ENCODE data around the gene ATRNL1. TPM values are rescaled to one million over a fixed set of nuclear protein-coding genes. Genes with fewer than 3 reads are reported as not detected.
"Not testable (repeated sequence)": the region's sequence is repeated elsewhere in the genome, so short reads cannot be mapped to it uniquely, and the experiment has no call there.

ATRNL1 gene
- total RNA-seq, 2 donors from 2014 or later, result 5.1 to 22.9 TPM

- Histone ChIP-seq H3K36me3 (no peaks in the 10 kb centered on the region), H3K27me3 (replicated peaks; ENCODE audit: insufficient read depth) (no peaks in the 10 kb centered on the region), H3K27ac (no peak overlapping the region), H3K4me1 (replicated peaks) (no peaks in the 10 kb centered on the region), H3K4me3 (no peak overlapping the region), H3K9me3 (no peaks in the 10 kb centered on the region)
- WGBS, result 56% methylated on average over 3 of the region's 3 CpGs
- DNase-seq (ENCODE audit: low spot score), result no peak
- intact Hi-C loops (cut with DNase I), result no loop called here
- TF ChIP-seq CTCF (IDR thresholded peaks at IDR 0.05) (no peak), POLR2A (IDR thresholded peaks at IDR 0.05) (no peak), POLR2AphosphoS5 (IDR thresholded peaks at IDR 0.05) (no peak)
Observed at GRCh38 chr10:115173915-115174443, 80.8 kb downstream of the ATRNL1 start.

GRCh38 chr10:115207276-115207675, 114.1 kb downstream of the ATRNL1 start:
- intact Hi-C loops (cut with DNase I); H3K27ac ChIP-seq; H3K4me3 ChIP-seq; H3K27me3 ChIP-seq (replicated peaks; ENCODE audit: insufficient read depth); H3K36me3 ChIP-seq; DNase-seq (ENCODE audit: low spot score); H3K9me3 ChIP-seq; H3K4me1 ChIP-seq (replicated peaks): not testable (repeated sequence)
- WGBS, result 79% methylated on average over 2 of the region's 2 CpGs

GRCh38 chr10:115209133-115209532, 116.0 kb downstream of the ATRNL1 start:
- 72% methylated on average over 1 of the region's 1 CpG for WGBS
- H3K27me3 ChIP-seq (replicated peaks; ENCODE audit: insufficient read depth), result no peaks in the 10 kb centered on the region
- no peak for DNase-seq (ENCODE audit: low spot score)
- intact Hi-C loops (cut with DNase I), result no loop called here
- no peaks in the 10 kb centered on the region for H3K4me1 ChIP-seq (replicated peaks)
- H3K4me3 ChIP-seq, result no peak overlapping the region
- no peaks in the 10 kb centered on the region for H3K9me3 ChIP-seq
- no peaks in the 10 kb centered on the region for H3K36me3 ChIP-seq
- no peak overlapping the region for H3K27ac ChIP-seq
- no peak for TF ChIP-seq CTCF (IDR thresholded peaks at IDR 0.05)
- TF ChIP-seq POLR2AphosphoS5 (IDR thresholded peaks at IDR 0.05), result no peak
- TF ChIP-seq POLR2A (IDR thresholded peaks at IDR 0.05), result no peak

GRCh38 chr10:115214829-115215228, 121.7 kb downstream of the ATRNL1 start:
- no peaks in the 10 kb centered on the region for H3K9me3 ChIP-seq
- no peaks in the 10 kb centered on the region for H3K27me3 ChIP-seq (replicated peaks; ENCODE audit: insufficient read depth)
- H3K4me1 ChIP-seq (replicated peaks), result no peaks in the 10 kb centered on the region
- no peak overlapping the region for H3K27ac ChIP-seq
- WGBS, result 77% methylated on average over 2 of the region's 2 CpGs
- TF ChIP-seq POLR2A (IDR thresholded peaks at IDR 0.05) (no peak), POLR2AphosphoS5 (IDR thresholded peaks at IDR 0.05) (no peak), CTCF (IDR thresholded peaks at IDR 0.05) (no peak)
- no peak overlapping the region for H3K4me3 ChIP-seq
- DNase-seq (ENCODE audit: low spot score), result no peak
- H3K36me3 ChIP-seq, result no peaks in the 10 kb centered on the region
- intact Hi-C loops (cut with DNase I), result no loop called here

- H3K27me3 ChIP-seq (replicated peaks; ENCODE audit: insufficient read depth), result no peaks in the 10 kb centered on the region
- no peaks in the 10 kb centered on the region for H3K4me1 ChIP-seq (replicated peaks)
- intact Hi-C loops (cut with DNase I), result no loop called here
- H3K4me3 ChIP-seq, result no peak overlapping the region
- TF ChIP-seq CTCF (IDR thresholded peaks at IDR 0.05), result no peak
- TF ChIP-seq POLR2A (IDR thresholded peaks at IDR 0.05), result no peak
- TF ChIP-seq POLR2AphosphoS5 (IDR thresholded peaks at IDR 0.05), result no peak
- DNase-seq (ENCODE audit: low spot score), result no peak
- 89% methylated on average over 3 of the region's 3 CpGs for WGBS
- H3K27ac ChIP-seq, result no peak overlapping the region
- H3K9me3 ChIP-seq, result no peaks in the 10 kb centered on the region
- no peaks in the 10 kb centered on the region for H3K36me3 ChIP-seq
Observed at GRCh38 chr10:115219203-115219602, 126.0 kb downstream of the ATRNL1 start.

All from prostate gland (tissue), 2 donors.